Head of caudate nucleus (tissue), 42 donors: Measurements from ENCODE around the gene FOXF2.
A peak's percentile ranks its signal among the peaks of the same experiment; 100 is the strongest.

Experiments used
- DNase-seq, 42 donors: peaks; one replicate each; pipeline versions ENCODE4 v3.0.0 to v3.0.0-alpha.2; 2020 to 2021; ENCODE audit warnings: mixed read lengths in 7 of 42
- intact Hi-C: fragments of 100-400 bp; cut with DNase I; formaldehyde crosslinking; loops from one replicate; pipeline ENCODE4 v1.15.0; 2022

Gene FOXF2

DNA sequence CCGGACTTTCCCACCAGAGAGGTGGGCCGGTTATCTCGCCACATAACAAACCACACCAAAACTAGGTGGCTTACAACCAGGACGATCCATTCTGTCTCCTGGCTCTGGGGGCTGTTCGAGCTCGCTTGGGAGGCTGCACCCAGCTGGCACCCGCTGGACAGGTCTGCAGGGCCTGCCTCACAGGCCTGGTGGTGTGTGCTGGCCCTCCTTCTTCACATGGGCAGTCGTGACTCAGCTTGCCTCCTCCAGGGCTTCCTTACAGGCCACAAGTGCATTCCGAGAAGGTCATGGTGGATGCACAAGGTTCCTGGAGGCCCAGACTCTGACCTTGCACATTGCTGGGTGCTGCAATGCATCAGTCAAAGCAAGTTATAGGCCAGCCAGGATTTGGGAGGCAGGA is 34.2 kb downstream of the FOXF2 start:
- intact Hi-C loops: no loop called here
- peak in 1 of 42 donors; percentile 26 for DNase-seq

DNA sequence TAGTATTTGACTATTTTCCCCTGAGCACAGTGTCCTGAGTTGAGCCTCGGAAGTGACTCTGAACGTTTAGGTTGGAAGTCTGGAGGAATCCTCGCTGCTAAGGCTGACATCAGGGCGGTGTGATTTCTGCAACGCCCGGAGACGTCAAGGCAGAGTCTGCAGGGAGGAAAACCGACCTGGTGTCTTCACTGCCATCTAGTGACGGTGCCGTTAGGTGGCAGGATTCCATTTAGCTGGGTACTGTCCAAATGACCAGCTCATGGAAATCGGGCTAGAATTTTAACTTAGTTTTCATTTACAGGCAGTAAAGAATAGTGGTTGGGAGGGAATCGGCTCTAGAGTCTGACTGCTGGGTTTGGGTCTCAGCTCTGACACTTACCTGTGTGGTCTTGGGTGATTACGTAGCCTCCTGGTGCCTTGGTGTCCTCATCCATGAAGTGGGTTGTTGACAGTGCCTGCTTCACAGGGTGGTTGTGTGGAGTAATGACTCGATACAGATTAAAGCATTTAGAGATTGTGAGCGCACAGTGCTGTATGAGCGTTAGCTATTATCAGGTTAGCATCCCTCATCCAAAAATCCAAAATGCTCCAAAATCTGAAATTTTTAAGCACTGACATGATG is 35.0 kb downstream of the FOXF2 start:
- intact Hi-C loops: no loop called here

DNA sequence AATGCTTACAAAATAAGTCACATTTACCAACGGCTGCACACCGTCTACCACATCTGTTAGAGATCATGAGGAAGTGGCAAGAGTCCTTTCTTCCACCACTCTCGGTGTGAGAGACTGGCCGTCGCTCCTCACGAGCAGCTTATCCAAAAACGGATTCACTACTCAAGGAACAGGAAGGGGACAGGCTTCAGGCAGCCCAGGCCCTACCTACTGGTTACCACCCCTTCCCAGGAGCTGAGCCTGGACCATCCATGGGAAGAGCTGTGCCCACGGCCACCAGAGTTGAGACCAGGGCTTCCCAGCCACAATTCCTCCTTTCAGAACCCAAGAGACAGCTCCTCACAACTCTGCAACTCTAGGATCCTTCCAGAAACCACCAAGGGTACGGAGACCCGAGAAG is 37.0 kb downstream of the FOXF2 start:
- intact Hi-C loops: no loop called here
- DNase-seq: peak in 1 of 42 donors; percentile 30

More for the DNA sequence above, 35.0 kb downstream of the FOXF2 start:
- DNase-seq: peak in 33 of 42 donors; percentile 7 to 70 (median 38)

DNA sequence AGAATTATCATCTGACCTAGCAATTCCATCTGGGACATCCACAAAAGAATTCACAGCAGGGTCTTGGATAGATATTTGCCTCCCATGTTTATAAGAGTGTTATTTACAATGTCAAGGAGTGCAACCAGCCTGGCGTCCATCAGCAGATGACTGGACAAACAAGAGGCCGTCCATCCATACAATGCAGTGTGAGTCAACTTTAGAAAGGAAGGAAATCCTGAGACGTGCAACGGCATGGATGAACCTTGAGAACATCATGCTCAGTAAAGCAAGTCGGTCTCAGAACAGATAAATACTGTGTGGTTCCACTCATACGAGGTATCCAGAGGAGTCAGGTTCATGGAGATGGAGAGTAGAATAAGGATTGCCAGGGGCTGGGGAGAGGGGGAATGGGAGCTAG is 46.4 kb downstream of the FOXF2 start:
- peak in 2 of 42 donors; percentile 13 to 18 for DNase-seq
- intact Hi-C loops: no loop called here

- intact Hi-C loops: no loop called here
- peak in 24 of 42 donors; percentile 5 to 83 (median 56) for DNase-seq
Measured at GRCh38 chr6:1436334-1437306, 47.2 kb downstream of the FOXF2 start.

GRCh38 chr6:1437553-1438406 is 48.4 kb downstream of the FOXF2 start:
- no peak for DNase-seq
- intact Hi-C loops: no loop called here

DNA sequence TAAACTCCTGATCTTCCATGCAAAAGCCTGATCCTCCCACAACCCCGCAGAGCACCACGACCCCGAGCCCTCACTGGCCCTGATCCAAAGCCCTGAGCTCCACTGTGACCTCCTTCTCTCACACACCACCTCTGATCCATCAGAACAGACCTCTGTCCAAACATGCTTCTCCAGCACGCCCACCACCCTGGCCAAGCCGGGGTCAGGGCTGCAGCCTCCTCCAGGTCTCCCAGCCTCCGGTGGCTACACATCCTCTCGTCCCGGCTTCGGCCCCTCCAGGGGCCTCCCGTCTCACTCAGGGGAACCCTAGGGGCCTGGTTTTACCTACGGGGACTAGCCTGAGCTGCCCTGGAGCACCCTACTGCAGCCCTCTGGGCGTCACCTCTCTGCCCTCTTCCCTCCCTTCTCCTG is 49.1 kb downstream of the FOXF2 start:
- intact Hi-C loops: no loop called here
- DNase-seq: peak in 1 of 42 donors; percentile 10

DNA sequence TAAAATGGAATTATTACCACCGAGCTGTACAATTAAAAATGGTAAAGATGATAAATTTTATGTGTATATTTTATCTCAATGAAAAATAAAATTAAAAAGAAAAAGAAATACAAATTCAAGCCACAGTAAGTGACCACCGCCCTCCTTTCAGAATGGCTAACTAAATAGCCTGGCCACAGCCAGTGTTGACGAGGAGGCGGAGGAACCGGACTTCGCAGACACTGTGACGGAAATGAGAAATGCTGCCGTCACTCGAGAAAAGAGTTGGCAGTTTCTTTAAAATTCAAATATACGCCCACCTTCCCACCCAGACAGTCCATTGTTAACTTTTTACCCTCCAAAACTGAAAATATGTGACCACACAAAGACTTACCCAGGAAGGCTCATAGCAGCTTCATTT is 50.0 kb downstream of the FOXF2 start:
- no peak for DNase-seq
- intact Hi-C loops: no loop called here

- intact Hi-C loops: no loop called here
- no peak for DNase-seq
Measured at GRCh38 chr6:1442929-1443328, 53.6 kb downstream of the FOXF2 start.
